GM23248 (cell line): ENCODE measurements around the gene HSPG2.

ENCODE experiments used
- EZH2 ChIP-seq: fragments of 200-600 bp; sonication (generic); IDR thresholded peaks from 2 replicates; pipeline ENCODE4 v1.6.1; 2018; ENCODE audit warnings: antibody characterized with exemption, mild to moderate bottlenecking; ENCODE audit not compliant: insufficient read depth, poor library complexity, severe bottlenecking
- EZH2phosphoT487 ChIP-seq: fragments of 200-600 bp; sonication (generic); IDR thresholded peaks from 2 replicates; pipeline ENCODE4 v1.6.1; 2018; ENCODE audit warnings: antibody characterized with exemption, moderate library complexity, mild to moderate bottlenecking, low read depth; ENCODE audit not compliant: insufficient read depth

DNA sequence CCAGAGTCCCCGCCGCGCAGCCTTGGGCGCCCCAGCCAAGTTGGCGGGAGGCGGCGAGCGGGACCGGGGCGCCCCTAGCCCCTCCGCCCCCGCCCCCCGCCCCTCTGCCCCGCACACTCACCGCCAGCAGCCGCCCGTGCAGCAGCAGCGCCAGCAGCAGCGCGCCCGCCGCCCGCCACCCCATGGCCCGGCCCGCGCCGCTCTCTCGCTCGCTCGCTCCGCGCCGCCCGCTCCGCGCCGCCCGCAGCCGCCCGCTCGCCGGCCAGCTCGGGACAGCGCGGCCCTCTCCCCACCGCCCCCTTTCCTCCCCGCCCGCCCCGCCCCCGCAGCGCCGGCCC is at the start of gene HSPG2:
- no peak for TF ChIP-seq EZH2
- TF ChIP-seq EZH2phosphoT487: no peak
